GM21360 (cell line): Measurements from ENCODE around the gene RPS19BP1.
"Not testable (repeated sequence)": the region's sequence is repeated elsewhere in the genome, so short reads cannot be mapped to it uniquely, and the experiment has no call there.

Source experiments
- ATAC-seq: cut with Tn5 transposase; IDR thresholded peaks from one replicate; pipeline ENCODE4 v1.9.1; 2021; ENCODE audit warnings: mild to moderate bottlenecking, moderate library complexity; ENCODE audit not compliant: unreplicated experiment

Gene RPS19BP1

GRCh38 chr22:39528681-39529486 lies 3.7 kb downstream of the RPS19BP1 start:
- no peak for ATAC-seq

- ATAC-seq, result no peak
Observed at GRCh38 chr22:39528080-39528661, 4.4 kb downstream of the RPS19BP1 start.

- ATAC-seq, result no peak
Observed at GRCh38 chr22:39527481-39527961, 5.0 kb downstream of the RPS19BP1 start.

- no peak for ATAC-seq
Observed at GRCh38 chr22:39526736-39527171, 5.8 kb downstream of the RPS19BP1 start.

DNA sequence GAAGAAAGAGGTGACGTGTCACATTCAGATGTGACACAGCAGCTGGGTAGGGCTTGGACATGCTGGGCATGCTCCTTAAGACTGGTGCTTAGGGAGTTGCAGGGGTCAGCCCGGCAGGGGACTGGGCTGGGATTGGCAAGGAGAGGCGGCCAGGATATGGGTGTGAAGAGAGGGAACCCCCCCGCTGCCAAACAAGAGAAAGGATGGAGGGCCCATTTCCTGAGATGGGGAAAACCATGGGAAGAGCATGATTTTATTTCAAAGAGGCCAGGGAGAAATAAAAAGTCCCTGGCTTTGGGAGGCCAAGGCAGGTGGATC lies 6.9 kb downstream of the RPS19BP1 start:
- no peak for ATAC-seq

DNA sequence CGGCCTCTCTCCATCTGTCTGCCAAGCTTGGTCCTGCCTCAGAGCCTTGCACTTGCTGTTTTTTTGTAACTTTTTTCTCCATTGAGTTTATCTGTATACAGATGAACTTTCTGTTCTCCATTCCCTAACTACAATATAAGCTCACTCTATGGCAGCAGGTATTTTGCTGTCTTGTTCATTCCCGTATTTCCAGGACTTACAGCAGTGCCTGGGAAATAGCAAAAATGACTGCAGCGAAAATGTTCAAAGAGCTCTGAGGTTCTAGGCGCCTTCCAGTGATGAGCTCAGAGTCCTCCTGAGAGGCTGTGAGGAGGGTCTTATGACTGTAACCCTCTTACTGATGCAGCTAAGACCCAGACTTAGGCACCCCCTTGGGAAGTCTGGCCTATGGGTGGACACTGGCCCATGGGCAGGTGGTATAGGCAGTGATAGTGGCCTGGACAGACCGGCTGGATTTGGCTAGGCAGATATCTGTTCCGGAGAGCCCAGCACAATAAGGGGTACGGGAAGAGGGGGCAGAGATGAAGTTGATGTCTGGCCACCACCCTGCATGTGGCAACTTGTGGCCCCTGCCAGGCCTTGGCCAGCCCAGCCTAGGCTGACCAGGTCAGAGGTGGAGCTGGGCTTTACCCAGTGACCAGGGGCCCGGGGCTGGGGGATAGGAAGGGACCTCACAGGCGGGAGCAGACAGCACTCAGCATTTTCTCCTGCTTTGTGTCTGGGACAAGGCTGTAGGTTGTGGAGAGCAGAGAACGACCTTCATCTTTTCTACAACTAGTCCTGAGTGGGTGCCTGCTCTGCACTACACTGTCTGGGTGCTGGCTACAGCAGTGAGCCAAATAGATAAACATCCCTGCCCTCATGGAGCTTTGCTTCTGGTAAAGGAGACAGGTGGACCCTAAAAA lies 7.5 kb downstream of the RPS19BP1 start:
- ATAC-seq, result no peak

- ATAC-seq, result no peak
Observed at GRCh38 chr22:39524089-39524752, 8.3 kb downstream of the RPS19BP1 start.

- no peak for ATAC-seq
Observed at GRCh38 chr22:39522567-39523300, 9.8 kb downstream of the RPS19BP1 start.

DNA sequence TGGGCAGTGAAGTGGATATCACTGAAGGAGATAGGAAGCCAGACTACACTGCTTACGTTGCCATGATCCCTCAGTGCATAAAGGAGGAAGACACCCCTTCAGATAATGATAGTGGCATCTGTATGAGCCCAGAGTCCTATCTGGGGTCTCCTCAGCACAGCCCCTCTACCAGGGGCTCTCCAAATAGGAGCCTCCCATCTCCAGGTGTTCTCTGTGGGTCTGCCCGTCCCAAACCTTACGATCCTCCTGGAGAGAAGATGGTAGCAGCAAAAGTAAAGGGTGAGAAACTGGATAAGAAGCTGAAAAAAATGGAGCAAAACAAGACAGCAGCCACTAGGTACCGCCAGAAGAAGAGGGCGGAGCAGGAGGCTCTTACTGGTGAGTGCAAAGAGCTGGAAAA lies 10.5 kb downstream of the RPS19BP1 start:
- ATAC-seq, result not testable (repeated sequence)

DNA sequence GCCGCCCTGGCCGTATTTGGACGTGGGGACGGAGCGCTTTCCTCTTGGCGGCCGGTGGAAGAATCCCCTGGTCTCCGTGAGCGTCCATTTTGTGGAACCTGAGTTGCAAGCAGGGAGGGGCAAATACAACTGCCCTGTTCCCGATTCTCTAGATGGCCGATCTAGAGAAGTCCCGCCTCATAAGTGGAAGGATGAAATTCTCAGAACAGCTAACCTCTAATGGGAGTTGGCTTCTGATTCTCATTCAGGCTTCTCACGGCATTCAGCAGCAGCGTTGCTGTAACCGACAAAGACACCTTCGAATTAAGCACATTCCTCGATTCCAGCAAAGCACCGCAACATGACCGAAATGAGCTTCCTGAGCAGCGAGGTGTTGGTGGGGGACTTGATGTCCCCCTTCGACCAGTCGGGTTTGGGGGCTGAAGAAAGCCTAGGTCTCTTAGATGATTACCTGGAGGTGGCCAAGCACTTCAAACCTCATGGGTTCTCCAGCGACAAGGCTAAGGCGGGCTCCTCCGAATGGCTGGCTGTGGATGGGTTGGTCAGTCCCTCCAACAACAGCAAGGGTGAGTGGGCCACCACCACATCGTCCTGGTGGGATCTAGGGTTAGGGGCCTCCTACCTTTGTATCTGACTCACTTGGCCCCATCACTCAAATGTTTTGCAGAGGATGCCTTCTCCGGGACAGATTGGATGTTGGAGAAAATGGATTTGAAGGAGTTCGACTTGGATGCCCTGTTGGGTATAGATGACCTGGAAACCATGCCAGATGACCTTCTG lies 11.3 kb downstream of the RPS19BP1 start:
- not testable (repeated sequence) for ATAC-seq

- ATAC-seq, result peak; percentile 38
Observed at GRCh38 chr22:39520226-39521105, 12.1 kb downstream of the RPS19BP1 start, which contains the start of gene ATF4. ATF4 (plus strand) TSS chr22:39520562; CDS start chr22:39521446, 884 bp downstream.

DNA sequence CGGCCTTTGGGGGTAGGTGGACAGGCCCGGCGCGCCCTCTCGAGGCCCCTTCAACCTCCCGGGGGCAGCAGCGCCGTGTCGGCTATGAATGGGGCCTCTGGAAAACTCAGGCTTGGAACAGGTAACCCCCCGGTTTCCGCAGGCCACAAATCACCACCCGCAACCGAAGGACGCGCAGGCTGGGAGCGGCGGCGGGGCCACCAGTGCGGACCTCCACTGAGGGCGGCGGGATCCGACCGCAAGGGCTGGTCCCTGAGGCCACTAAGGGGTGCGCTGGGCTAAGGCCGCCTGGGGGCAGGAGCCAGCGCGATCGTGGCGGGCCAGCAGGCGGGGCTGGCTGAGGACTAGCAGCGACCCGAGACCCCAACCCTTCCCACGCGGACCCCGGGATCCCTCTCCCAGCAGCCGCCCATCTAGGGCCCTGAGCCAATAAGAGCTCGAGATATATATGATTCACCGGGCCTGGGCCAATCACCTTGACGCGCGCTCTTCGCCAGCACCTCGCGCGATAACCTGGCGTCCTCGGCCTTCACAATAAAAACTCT lies 12.8 kb downstream of the RPS19BP1 start:
- peak; percentile 56 for ATAC-seq

DNA sequence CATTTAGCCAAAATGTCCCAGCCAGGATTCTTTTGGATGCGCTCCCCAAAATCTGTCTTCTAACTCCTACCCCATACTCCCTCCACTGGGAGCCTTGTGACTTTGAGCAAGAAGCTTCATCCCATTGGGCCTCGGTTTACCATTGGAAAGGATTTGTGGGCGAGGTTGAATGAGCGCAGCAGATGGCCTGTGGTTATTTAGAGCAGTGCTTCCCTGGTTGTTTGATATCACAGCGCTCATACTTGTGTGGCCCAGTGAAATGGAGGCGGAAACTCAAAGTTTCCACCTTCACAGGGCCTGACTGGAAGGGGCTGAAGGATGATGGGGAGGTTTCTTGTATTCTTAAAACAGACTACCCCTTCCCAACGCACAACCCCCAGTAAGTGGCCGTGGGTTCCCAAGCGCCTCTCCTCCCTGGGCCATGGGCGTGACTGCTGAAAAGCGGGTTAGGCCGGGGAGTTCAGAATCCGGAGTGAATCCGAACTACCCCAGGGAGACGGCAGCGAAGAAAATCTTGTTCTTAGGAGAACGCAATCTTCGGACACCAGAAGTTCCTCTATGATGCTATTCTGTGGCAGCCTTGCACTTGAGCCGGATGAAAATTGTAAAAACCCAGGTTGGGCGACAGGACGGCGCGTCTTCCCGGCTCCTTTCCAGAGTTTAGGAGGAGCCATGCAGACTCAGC lies 13.4 kb downstream of the RPS19BP1 start:
- ATAC-seq, result no peak

GRCh38 chr22:39518144-39518786 lies 14.3 kb downstream of the RPS19BP1 start:
- ATAC-seq, result no peak

DNA sequence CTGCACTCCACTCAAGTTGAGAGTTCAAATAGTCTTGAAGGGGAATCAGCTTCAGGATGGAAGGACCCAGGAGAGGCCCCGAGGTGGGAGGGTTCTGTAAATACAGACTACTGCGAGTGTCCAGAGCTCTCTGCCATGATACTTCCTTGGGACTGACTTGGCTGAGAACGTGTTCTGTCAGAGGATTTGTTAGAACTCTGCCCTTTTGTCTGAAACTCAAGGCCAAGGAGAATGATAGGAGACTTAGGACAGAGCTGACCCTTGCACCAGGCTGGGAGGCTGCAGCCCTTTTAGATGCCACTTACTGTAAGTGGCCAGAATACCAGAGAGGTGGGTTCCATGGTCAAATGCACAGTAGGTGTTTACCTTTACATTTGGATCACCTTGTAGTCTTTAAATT lies 15.1 kb downstream of the RPS19BP1 start:
- ATAC-seq, result no peak

DNA sequence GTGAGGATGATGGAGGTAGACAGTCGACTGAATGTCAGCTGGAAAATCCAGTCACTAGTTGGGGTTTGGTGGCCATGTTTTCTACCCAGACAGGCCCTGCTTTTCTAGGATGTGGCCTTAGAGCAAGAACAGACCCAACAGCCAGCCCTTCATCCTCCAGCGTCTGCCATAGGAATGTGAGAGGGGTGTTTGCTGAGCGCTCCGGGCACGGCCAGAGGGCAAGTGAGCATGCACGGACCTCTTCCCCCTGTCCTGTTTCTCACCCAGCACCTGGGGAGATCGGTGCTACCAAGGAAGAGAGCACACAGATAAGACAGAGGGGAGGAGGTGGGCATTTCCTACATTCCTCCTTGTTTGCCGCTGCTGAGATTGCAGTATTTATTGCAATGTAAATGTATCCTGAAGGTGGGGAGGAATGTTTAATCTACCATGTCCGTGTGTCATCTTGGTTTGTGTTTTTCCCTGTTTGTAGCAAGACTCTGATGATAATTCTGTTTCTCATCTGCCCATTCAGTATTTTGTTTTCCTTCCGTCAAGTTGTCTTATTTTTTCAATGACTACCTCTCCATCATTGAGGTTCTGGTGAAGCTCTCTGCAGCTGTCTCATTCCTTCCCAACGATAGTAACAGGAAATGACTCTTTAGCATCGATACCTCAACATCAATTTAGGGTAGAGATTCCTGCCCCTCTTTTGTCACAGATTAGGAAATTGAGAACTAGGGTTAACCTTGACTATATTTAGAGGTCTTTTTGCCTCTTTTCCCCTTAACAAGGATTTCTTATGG lies 17.1 kb downstream of the RPS19BP1 start:
- ATAC-seq, result no peak
